Epithelial cell of prostate (primary cell): ENCODE results near the gene LIN28B.

ENCODE experiments used
- DNase-seq: peaks from one replicate; pipeline ENCODE4 v3.0.0-alpha.2; 2011; ENCODE audit warnings: low read depth, low spot score
- H3K27ac ChIP-seq: fragments of 450-650 bp; 2 replicates; pipeline ENCODE4 v1.5.1; 2017; ENCODE audit warnings: mild to moderate bottlenecking

Gene LIN28B

DNA sequence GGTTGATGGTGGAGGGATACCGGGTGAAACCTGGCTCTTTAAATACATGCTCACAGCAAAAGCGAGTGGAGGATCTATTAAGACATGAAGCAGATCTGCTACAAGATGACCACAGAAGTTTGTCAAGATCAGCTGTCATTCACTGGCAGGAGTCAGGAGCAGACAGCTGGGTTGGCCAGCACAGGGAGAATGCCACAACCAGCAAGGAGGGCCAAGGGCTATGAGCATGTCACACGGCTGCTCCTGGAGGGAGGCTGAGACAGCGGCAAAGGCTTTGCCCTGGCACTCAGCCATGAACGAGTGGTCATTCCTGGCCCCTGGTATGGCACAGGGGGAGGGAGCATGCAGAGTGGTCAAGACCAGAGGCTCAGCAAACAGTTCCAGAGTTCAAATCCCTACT is 145.3 kb downstream of the LIN28B start:
- H3K27ac ChIP-seq, result no peak overlapping the region
- DNase-seq, result no peak

DNA sequence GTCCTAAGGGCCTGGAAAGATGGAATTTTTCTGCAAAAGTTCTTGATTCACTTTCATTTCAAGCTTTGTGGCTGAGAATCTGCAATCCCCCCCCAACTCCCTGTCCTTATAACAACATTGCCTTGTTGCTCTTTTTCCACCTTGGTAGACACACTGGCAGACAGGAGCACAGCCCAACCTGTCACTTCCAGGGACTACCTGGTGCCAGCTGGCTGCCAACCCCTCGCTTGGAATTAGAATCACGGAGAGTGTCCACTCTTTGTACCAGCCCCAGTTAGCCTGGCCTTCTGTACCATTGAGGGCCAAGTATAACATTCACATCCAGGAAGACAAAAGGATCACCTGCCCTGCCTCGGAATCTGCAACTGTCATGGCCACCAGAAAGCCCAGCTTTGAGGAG is 148.2 kb downstream of the LIN28B start:
- no peak for DNase-seq
- H3K27ac ChIP-seq, result no peak overlapping the region

DNA sequence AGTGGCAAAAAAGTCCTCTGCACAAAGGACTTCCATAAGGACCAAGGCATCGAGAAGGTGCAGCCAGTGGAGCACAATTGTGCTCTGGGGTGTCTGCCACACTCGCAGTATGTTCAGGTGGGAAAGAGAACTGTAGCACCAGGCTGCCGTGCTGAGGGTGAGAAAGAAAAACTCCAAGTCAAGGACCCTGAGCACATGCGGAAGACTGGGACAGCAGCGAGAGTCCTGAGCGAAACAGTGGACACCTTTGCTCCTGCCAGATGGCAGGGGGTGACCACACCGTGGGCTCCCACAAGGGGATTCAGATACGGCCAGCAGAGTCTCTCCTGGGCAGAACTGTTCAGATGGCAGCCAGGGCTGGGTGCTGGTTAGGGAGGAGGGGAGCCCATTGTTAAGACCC is 149.4 kb downstream of the LIN28B start:
- no peak for DNase-seq
- H3K27ac ChIP-seq, result no peak overlapping the region

DNA sequence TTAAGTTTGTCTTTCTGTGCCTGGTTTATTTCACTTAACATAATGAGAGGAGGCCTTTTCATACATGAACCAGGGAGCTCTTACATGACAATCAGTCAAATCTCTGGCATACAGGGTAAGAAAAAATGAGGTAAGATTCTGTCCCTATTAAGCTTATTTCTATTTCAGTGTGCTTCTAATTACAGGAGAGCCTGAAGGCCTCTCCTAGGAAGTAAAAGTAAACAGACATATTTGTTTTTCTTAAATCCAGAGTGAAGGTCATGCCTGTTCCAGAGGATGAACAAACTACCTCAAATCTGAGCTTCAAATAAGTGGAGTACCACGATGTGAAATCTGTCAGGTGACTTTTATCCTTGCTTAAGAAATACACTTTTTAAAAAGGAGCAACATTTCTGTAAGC is 150.3 kb downstream of the LIN28B start:
- DNase-seq, result no peak
- no peak overlapping the region for H3K27ac ChIP-seq

DNA sequence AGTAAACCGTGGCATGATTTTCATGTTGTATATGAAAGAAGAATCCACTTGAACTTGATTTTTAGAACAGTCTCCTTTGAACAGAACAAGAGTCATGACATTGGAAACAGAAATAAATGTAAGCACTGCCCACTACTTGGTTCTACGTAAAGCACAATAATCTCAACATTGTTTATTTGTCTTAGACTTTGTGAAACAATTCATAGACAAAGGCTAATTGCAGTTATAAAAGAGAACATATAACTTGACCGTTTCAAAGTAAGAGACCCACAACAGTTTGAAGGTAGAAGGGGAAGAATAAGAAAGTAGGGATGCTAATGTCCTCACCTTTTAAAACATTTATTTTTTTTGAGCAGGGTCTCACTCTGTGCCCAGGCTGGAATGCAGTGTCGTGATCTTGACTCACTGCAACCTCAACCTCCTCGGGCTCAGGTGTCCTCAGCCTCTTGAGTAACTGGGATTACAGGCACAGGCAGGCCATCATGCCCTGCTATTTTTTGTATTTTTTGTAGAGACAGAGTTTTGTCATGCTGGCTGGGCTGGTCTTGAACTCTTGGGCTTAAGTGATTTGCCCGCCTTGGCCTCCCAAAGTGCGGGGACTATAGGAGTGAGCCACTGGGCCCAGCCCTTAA is 151.8 kb downstream of the LIN28B start:
- DNase-seq, result no peak
- H3K27ac ChIP-seq, result no peak overlapping the region

DNA sequence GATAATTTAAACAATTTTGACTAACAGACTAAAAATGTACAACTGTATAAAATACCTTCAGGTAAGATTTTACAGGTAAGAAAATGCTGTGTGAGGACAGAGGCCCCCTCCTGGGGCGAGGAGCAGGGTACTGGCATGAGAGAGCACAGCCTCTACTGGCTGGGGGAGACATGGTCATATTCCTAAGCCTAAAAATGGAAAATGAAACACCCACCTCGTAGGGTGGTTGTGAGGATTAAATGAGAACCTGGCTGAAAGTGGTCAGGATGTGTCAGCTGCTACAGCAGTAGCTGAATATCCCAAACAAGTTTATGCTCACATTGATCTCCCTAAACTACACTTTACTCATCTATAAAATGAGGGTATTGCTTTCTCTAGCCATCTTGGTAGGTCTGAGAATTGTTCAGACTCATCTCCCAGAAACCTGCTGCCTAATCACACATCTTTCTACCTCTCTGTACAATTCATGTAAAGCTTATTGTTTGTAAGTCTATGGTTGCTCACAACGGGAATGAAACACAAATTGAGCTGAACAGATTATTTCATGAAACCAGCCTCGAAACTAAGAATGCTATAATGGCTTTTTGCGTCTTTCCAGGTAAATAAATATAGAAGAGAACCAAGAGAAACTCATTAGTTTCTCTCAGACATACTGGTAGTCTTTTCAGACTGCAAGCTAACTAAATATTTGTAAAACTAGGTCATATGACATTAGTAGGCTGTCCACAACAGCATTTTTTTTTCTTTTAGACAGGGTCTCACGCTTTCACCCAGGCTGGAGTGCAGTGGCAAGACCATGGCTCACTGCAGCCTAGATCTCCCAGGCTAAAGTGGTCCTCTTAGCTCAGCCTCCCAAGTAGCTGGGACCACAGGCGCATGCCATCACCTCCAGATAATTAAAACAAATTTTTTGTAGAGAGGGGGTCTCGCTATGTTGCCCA is 153.3 kb downstream of the LIN28B start:
- H3K27ac ChIP-seq, result no peak overlapping the region
- no peak for DNase-seq

DNA sequence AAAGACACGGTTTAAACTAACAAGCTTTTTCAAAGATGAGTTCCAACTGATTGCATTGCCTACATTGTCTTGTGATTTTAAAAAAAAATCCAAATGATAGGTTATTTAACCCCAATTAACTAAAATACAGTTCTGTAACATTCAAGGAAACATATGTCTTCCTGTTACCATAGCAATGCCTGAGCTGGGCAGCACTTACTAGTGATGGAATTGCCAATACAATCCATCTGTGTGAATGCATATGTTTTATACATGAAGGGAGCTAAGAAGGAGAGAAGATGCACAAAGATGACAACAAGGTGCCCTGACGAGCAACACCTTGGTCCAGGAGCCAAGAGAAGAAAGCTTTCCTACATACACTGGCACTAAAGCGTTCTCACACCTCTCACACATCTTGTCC is 154.2 kb downstream of the LIN28B start:
- no peak overlapping the region for H3K27ac ChIP-seq
- no peak for DNase-seq

DNA sequence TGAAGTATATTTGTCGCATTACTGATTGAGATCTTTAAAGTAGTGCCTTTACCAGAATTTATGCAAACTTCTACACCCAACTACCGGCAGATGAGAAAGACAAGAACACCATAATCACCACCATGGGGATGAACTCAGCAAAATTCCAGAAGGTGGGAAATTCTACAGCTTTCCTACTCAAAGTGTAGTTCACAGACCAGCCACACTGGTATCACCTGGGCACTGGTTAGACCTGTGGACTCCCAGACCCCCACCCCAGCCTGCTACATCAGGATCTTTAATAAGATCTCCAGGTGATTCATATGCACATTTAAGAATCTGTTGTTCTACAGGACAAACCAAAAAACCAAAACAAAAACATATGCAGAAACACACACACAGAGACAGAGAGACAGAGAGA is 155.0 kb downstream of the LIN28B start:
- DNase-seq, result no peak
- no peak overlapping the region for H3K27ac ChIP-seq

DNA sequence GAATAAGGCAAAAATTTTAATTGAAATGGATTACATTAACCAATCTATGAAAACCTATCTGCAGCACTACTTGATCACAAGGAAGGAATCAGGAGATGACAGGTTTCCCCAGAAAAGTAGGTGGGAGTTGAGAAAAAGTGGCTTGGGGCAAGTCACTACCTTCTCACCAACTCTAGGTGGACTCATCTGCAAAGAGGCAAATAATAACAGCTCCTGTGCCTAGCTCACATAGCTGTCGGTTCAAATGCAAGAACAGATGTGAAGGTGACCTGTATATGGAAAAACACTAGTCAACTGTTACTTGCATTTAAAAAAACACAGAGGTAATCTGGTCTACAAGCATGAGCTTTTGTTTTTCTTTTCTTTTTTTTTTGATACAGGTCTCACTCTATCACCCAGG is 155.7 kb downstream of the LIN28B start:
- no peak overlapping the region for H3K27ac ChIP-seq
- DNase-seq, result no peak

DNA sequence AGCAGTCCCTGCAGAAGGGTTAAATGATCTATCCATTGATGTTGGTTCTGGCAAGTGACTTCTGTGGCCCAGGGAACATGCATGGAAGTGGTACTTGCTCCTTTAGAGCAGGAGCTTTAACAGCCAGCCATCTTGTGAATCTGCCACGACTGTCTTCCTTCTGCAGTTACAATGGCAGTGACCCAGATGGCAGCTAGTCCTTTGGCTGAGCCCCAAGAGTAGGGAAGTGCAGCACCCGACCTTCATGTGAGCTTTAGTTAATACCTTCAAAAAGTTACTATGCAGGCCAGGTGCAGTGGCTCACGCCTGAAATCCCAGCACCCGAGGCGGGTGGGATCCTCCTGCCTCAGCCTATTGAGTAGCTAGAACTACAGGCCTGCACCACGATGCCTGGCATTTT is 156.5 kb downstream of the LIN28B start:
- DNase-seq, result no peak
- H3K27ac ChIP-seq, result no peak overlapping the region

DNA sequence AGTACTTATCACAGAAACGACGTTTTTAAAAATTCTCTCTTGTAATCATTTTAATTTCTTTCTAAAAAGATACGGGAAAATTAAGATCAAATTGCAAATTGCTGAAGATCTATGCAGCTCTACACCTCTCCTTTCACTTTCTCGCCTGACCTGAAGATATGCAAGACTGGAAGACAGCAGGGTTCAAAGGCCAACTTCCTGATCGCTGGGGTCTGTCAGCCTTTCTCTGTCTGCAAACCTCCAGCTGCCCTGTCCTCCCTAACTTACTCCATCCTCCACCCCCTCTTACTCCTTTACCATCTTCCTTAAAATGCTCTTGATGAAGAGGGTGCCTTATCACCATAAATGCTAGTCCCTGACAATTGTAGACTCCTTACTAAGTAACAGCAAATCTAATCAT is 159.2 kb downstream of the LIN28B start:
- DNase-seq, result no peak
- H3K27ac ChIP-seq, result no peak overlapping the region

DNA sequence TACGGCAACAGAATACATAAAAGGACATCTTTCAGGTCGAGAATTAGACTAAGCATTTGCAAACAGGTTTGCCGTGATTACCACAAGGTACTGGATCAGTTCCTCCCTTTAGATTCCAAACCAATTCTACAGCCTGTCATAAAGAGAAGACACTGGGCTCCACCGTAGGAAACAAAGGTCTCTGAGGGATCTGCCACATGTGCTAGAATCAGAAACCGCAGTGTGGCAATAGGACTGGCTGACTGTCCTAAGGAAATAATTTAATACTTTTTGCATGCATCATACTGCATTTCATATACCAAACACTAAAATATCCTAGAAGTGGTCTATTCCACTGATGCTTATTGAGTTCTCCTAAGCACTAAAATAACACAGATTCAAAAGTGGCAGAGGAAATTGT is 163.7 kb downstream of the LIN28B start:
- no peak overlapping the region for H3K27ac ChIP-seq
- DNase-seq, result no peak

DNA sequence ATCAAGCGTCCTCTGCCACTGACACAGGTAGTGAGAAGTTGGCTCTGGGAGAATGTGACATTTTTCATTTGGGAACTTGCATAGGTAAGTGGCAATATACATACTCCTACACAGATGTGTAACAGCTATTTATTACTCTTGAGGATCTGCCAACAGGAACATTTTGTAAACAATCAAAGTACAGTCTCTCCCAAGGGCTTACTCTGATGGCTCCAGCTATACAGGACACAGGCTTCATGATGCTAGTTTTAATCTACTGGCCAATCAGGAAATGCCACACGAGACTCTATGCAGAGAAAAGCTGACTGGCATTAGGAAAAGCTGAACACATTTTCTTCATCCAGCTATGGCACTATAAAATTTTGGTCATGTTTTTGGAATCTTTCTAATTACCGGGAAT is 165.1 kb downstream of the LIN28B start:
- H3K27ac ChIP-seq, result no peak overlapping the region

DNA sequence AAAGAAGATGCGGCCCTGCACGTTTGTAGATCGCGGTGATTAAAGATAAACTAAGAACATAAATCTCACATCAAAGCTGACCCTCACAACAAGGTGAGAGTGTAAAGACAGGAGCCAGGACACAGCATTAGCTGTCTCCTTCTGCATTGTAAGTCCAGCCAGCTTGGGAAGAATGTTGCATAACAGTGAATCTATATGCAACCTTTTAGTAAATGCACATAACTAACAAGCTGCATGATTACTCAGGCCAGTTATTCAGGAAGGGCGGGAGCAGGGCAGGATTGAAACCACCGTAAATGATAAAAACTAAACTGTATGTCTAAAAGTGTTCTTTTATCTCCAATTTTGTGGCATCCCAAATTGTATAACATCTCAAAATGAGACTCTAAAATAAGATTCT is 165.8 kb downstream of the LIN28B start:
- DNase-seq, result no peak
- H3K27ac ChIP-seq, result no peak overlapping the region

More for the DNA sequence above, 165.1 kb downstream of the LIN28B start:
- no peak for DNase-seq
